Frontal cortex (tissue), 4 donors: Measurements from ENCODE around the gene TNFSF4. TPM values are rescaled to one million over a fixed set of nuclear protein-coding genes. Genes with fewer than 3 reads are reported as not detected.

Source experiments
- DNase-seq, 2 donors: peaks; one replicate each; pipeline ENCODE4 v3.0.0; 2012; ENCODE audit warnings: low spot score in 2 of 2
- FAIRE-seq: peaks from 2 replicates; lab custom pipeline; 2012; peaks lifted over from hg19 to GRCh38; lab: Jason Lieb, UNC
- total RNA-seq: library from RNA; depleted of rRNA; stranded (reverse); fragments of >200 nt; gene quantifications from one replicate; pipeline ENCODE4 v1.2.3, GENCODE V29; 2014
- donor health status: control.
- donor health status: control.
- donor health status: control.

The TNFSF4 gene
- total RNA-seq, 1 donor from 2014 or later: 0.41 TPM

DNA sequence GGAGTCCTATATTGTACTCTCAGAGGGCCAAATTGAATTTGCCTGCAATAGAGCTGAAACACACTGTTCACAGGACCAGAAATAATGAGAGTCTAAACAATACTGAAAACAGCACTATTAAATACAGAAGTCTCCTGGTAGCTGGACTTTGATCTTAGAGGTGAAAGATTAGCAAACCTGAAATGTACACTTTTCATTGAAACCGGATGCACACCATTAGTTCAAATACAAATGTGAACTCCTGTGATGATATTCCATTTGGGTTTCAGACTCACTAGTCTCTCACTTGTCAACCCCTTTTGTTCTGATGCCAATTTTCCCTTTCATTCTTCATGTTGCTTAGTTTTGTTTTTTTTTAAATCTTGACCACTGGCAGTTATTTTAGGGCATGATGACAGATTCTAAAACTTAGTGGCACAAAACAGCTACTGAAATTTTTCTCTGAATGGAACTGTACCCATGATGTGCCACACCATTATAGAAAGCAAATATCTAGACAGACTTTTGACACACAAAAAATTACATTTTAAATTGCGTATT, 5.9 kb upstream of the TNFSF4 start:
- FAIRE-seq (no peak), DNase-seq (no peak)

DNA sequence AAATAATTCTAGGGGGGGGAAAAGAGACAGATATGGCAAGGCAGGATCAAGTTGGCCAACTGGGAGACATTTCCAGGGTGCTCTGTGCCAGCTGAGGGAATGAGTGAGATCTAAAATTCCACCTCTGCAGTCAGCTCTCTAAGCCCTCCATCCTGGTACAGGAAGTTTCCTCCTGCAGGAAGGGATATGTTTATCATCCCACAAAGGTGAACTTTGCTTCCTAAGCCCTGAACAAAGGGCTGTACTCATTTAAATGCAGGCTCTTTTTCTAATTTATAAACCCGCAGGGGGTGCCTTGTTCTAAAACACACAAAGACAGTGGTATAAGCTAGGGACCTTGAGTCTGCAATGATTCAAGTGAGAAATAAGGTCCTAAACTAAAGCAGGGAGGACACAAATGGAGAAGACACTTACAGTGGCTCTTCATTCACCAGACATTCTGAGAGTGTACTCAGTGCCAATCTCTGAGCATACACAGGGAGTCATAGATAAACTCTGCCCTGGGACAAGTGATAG, 3.6 kb upstream of the TNFSF4 start:
- FAIRE-seq: no peak

DNA sequence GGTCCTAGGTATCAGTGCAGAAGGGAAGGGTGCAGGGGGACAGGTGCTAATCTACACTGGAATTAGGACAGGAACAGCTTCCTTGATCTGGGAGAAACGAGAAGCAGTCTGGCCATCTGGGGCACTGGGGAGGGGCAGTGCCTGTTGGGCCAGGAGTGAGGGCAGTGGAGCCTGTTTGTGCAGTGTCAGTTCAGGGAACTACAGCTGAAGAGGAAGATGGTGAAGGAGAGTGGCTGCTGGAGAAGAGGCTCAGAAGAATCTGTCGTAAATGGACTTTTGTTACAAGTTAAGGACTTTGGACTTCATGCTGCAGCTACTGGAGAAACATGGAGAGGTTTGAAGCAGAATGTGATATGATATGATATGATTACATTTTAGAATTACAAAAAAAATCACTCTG, 3.2 kb upstream of the TNFSF4 start:
- FAIRE-seq (no peak), DNase-seq (no peak)

More for the DNA sequence above, 3.6 kb upstream of the TNFSF4 start:
- DNase-seq: no peak

DNA sequence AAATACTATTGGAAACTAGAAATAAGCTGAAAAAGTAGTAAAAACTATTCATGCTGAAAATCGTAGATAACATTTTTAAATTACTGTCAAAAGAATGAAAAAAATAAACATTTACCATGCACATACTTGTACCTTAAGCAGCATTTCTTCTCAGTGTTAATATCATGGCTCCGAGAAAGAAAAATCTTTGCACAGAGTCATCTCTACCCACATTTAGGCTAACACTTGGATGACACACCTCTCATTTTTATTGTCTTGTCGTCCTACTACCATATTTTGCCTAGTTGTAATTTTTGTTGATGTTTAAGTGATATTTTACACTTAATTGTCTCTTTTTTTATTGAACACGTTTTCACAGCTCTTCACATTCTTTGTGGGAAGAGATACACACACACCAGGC, 1.7 kb upstream of the TNFSF4 start:
- no peak for FAIRE-seq
- no peak for DNase-seq

DNA sequence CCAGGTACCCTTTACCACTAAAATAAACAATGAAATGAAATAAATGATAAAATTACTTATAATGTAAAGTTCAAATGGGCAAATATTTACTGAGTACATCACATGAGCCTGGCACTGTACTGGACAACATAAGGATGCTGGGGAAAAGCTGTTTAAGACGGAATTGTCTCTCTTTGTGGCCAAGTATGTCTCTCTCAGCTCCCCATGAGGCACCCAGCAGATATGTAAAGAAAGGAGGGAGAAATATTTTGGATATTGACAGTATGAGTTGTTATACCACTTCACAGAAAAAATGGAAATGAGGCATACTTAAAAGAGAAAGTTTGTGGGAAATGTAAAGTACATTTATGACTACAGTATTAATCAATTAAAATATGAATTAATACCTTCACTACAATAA, 1.0 kb upstream of the TNFSF4 start:
- no peak for FAIRE-seq

DNA sequence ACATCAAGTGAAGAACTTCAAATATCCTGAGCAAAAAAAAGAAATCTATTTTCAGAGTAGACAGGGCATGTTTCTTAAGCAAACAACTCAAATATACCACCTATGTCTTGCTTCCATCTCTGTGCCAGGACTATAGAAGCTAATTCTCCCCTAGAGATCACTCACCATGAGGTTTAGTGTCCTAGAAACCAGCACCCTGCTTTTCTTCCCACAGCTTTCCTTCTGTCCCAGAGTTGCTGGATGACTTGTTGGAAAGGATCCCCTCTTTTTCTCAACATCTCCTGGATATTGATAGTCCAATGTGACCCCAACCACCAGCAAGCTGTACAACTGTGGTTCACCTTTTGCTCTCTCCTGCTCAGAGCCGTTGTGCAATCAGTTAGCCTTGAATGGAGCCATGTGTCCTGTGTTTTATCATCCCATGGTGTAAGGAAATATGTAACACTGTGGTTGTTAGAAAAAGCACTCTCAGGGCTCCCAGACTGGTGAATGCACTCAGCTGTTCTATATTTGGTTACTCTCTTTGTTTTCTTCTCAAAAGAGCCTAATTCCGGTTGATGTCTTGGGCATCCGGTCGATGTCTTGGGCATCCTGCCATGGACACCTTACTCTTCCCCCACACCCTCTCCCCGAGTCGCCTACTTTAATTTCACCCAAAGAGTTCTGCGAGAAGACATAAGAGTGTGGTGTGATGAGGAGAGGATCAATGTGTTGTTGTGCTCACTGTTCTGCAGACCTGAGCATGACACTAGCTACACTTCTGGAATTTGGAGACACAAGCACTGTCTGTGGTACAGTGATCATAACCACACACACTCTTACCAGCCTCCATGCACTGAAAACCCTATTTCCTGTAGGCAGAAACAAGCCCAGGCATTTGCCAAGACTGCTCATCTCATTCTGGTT, 1.7 kb downstream of the TNFSF4 start:
- DNase-seq: no peak
- FAIRE-seq: no peak

More for the DNA sequence above, 1.0 kb upstream of the TNFSF4 start:
- DNase-seq: no peak

DNA sequence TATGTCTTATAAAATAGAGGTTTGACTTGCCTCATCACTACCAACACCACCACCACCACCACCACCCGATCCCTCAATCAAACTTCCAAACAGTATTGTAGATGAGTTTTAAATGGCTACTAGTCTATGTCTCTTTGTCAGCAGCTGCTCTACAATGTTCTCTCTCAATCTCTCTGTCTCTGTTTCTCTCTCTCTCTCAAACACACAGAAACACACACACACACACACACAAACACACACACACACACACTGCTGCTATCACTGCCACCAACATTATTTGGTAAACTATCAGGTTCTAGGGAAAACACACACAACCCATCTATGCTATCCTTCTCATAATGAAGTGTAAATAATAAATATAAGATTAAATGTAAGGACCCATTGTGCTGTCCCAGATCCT, 2.4 kb downstream of the TNFSF4 start:
- FAIRE-seq (no peak), DNase-seq (no peak)

DNA sequence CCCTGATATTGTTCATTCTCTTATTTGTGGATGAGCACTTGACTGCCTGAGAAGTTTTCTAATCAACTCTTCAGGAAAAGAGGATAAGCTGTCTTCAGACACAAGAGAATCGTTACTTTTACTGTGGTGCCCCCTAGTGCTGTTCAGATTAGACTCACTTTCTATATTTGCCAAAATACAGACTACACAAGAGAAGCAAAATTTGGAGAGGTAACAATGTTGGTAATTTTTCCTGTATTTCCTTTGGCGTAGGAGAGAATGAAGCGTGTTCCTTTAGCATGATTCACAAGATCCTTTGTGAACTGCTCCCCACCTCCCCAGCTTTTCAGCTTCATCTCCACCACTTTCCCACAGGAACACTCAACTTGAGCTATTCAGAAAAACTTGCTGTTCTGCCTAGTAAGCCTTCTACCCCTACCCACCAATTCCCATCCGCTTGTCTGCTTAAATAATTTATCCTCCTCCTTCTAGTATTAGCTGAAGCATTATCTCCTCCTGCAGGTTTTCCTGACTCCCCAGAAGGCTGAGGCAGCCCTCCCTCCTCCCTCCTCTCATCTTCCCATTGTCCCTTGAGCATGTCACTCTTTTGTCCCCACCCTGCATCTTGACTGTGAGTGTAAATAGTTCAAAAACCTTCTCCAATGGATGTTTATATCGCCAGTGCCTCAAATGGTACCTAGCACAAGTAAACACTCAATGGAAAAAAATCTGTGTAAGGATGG, 4.5 kb downstream of the TNFSF4 start:
- DNase-seq (peak in 1 of 2 donors; percentile 23), FAIRE-seq (no peak)

DNA sequence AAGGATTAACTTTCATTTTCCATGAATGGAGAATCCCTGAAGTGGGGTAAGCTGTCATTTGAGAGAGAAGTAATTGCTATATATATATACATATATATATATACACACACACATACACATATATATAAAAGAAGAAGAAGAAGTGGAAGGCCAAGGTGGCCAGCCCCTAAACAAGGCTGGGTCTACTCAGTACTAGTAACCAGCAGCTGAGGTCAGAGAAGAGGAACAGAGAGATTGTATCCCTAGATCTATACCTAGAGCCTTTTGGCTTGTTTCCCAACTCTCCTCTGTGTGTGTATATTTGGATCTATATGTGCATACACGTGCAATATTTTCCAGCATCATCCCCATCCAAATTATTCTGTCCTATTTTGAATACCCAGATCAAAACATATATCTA, 5.2 kb downstream of the TNFSF4 start:
- DNase-seq (no peak), FAIRE-seq (no peak)

DNA sequence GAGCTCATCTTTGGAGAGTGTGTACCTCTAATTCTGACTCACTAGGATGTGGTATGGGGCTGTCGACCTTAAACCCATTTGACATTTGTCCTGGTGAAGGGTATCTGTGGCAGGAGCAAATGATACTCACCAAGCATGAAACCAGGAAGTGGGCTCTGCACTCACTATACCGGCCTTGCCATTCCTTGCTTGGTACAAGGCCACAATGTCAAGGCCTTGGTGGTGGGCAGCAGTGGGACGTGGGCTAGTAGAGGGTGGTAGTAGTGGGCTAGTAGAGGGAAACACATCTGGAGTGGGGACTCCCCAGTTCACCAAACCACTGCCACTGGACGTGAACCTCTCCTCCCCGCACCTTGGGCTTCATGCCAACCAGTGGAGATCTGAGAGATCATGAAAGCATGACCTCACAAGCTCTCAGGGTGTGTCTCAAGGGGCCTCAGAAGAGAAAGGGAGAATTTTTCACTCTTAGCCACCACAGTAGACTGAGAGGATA, 11.5 kb downstream of the TNFSF4 start:
- DNase-seq: no peak
- FAIRE-seq: no peak

DNA sequence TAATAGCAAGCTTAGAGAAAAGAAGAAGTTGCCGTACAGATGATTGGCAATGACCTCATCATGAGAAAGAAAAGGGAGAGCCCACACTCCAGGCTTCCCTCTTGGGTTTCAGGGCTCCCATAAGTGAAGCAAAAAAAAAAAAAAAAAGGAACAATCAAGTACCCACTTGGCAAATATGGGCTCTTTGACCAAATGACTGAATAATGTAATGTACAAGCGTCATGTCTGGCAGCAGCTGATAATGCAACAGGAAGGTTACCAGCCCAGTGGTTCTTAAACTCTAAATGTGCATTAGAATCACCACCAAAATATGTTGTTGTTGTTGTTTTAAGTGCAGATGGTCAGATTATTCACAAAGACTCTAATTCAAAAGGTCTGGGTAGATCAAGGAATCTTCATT, 13.5 kb downstream of the TNFSF4 start:
- FAIRE-seq (no peak), DNase-seq (no peak)

DNA sequence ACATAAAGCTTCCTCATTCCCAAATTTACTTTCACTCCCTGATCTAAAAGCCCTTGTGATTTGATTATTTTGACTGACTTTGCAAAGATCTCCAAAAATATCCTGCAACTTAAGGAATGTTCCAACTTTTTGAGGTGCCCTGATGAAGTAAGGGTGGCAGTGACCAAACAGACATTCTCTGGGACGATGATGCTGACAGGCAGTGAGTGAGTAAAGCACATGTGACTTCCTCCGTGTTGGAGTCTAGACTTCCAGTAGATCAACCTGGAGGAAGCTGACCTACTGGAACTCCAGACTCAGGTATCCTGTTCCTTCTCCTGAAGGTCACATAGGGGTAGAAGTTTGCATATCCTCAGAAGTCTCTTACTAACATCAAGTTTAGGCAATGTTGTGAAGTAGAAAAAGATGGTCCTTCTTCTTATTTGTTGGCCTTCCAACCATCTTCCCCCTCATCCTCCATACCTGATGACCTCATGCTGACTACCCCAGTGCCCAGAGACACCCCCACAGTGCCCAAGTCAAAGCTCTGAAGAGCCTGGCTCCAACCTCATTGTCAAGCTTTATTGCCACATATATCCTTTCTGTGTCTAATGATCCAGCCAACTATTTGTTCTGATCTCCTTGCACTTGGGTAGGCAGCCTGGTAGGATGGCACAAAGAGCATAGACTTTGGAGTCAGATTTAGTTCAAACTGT, 16.0 kb downstream of the TNFSF4 start:
- FAIRE-seq (no peak), DNase-seq (no peak)

DNA sequence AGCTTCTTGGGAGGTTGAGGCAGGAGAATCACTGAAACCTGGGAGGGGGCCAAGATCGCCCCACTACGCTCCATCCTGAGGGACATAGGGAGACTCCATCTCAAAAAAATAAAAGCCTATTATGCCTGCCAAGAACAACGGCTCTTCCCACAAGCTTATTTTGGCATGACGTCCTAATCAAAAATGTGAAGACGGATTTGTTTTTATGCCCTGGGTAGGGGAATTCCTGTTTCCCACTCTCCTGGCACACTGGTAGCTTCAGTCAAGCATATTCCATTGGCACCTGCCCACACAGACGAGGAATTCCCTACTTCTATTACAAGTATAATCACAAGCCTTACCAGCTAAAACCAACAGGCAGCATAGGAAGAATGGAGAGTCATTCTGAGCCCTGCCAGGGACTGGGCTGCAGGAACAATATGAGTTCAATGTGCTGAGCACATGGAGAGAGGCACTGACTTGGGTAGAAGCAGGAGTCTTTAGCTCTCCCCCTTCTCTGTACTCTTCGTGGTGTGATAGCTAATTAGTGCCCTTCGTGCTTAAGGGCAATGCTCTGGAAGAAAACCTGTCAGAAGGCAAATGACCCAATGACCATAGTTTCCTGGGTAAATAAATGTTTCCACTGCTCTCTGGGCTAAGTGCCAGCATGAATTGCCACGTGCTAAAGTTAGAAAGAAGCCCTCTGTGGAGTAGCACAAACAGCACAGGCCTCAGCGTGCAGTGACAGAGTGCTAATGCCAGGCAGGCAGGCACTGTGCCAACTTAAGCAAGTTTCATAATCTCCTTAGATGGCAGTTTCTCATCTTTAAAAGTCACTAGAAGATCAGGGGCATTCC, 16.8 kb downstream of the TNFSF4 start:
- FAIRE-seq (no peak), DNase-seq (peak in 1 of 2 donors; percentile 27)

DNA sequence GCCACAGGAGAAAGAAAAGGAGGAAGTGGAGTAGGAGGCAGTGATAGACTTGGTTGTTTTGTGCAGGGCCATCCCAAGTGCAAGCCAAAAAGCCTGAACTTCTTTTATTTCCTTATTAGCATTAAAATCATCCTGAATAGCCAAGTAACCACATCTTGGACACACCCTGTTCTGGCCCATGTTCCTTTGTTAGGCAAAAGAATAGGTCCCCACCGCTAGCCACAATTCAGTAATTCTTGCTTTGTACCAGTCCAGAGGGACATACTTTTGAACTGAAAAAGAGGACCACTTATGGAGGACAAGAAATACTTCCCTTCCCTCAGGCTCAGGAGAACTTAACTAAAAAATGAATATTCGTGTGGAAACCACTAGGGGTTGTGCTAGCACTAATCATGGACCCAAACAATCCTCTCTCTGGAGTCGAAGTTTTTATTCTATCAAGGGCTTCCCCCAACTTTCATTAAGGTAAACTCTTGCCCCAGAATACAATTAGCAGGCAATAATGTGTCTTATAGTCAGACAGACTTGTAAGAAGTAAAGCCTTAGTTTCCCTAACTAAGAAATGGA, 19.4 kb downstream of the TNFSF4 start:
- no peak for FAIRE-seq
- no peak for DNase-seq

DNA sequence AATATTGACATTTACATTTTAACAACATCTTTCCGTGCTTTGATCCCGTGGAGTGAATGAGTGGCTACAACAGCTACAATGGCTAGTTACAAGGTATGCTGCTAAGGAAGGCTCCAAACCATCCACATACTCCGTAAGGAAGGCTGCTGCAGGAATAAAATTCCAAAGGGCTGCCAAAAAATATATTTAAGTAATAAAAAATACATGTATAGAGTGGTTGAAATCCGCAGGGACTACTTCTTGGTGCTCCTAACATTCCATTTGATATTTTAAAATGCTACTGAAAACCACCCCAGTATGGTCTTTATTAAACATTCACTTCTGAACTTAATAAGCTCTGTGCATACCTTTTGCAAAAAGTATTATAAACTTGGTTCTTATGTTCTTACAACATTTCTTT, 25.3 kb downstream of the TNFSF4 start:
- FAIRE-seq (no peak), DNase-seq (no peak)

DNA sequence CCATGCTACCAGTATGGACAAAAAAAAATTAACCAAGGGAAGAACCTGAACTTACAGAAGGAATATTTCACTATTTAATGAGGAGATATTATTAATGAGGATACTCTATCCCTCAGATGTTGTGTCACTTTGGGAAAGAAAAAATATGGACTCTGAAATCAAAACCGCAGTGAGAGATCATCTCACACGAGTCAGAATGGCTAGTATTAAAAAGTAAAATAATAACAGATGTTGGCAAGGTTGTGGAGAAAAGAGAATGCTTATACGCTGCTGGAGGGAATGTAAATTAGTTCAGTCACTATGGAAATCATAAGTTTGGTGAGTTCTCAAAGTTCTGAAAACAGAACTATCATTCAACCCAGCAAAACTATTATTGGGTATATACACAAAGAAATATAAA, 30.9 kb downstream of the TNFSF4 start:
- DNase-seq (no peak), FAIRE-seq (no peak)

DNA sequence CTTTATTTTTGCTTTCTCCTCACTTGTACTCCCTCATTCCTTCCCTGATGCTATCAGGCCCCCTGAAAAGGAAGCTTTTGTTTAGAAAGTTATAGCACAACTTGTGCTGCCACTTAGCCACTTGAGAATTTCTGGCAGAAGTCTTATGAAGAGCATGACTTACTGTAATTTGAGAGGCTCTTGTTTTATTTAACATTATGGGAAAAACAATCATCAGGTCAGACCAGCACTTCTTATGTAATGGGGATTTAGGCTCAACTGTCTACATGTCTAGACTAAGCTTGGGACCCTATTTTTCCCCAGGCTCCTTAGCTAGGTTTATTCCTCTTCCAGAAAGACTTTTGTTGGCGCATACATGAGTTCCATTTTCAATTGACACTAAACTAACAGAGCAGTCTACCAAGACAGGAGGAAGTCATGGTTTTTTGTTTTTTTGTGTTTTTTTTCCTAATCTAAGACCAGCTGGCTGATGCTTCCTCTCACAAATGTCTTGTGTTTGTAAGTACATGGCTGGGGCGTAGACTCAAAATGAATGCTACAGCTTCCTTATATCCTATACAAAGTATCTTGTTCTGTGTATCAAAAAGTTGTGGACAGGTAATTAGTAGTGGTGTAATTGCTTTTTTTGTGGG, 31.5 kb downstream of the TNFSF4 start:
- DNase-seq: no peak
- FAIRE-seq: no peak

DNA sequence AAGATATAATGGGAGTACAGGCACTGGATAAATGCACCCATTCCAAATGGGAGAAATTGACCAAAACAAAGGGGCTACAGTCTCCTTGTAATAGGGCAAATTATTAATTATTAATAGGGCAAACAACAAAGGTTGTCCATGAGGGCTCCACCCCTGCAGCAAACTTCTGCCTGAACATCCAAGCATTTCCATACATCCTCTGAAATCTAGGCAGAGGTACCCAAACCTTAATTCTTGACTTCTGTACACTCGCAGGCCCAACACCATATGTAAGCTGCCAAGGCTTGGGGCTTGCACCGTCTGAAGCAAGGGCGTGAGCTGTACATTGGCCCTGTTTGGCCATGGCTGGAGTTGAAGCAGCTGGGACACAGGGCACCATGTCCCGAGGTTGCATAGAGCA, 33.7 kb downstream of the TNFSF4 start:
- no peak for DNase-seq
- FAIRE-seq: no peak
